Stimulated activated CD4-positive, alpha-beta T cell treated with anti-CD3 and anti-CD28 coated beads, Interleukin-12 subunit alpha, Interleukin-12 subunit beta, amount 100 ng/mL, for 48 hours (primary cell): Measurements from ENCODE around the gene ERAS.
"Not testable (repeated sequence)": the region's sequence is repeated elsewhere in the genome, so short reads cannot be mapped to it uniquely, and the experiment has no call there.

ENCODE experiments used
- DNase-seq, 3 donors: peaks; one replicate each; pipeline ENCODE4 v3.0.0-alpha.2; 2020; ENCODE audit warnings: low read depth in 2 of 3, low spot score in 1 of 3

Gene ERAS

DNA sequence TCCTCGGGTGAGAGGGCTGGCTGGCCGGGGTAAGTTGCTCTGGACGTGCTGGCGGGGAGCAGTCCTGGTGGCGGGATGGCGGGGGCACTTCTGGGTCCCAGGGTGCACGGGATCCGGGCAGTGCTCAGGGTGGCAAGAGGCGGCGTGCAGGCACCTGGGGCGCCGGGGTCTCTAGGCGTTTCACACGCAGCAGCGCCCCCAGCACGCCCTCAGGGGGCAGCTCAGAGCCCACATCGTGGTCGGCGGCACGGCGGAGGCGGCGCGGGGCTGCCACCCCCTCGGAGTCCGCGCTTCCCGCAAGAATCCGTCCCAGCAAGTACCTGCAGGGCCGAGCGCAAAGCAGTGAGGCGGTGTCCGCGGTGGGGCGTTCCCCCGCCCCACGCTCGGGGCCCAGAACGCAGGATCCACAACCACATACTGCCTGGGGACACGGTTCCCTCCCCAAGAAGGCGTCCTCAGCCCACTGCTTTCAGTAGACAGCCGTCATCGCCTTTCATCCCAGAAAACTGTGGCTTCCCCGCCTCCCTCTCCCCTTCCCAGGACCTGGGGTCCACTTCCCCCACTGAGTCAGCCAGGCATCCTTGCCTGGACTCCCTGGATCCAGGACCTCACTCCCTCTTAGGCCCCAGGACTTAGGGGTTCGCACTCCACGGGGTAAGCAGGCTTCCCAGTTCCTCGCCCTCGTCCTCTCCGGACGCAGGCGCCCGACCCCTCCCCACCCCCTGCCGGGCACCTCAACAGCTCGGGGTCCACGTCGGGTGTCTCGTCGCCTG, 5.0 kb downstream of the ERAS start:
- DNase-seq: no peak

DNA sequence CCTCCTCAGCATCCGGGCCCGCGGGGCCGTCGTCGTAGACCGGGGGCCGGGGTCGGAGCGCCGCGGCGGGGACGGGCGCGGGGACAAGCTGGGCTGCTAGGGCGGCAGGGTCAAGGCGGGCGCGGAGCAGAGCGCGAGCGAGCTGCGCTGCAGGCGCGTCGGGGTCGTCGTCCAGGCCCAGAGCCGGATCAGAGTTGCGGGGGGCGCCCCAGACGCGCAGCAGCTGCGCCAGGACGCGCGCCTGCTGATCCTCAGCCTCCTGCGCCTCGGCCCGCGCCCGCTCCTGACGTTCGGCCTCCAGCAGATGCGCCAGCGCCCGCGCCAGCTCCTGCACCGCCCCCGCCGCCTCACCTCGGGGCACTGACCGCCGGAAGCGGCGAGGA, 5.6 kb downstream of the ERAS start:
- no peak for DNase-seq

DNA sequence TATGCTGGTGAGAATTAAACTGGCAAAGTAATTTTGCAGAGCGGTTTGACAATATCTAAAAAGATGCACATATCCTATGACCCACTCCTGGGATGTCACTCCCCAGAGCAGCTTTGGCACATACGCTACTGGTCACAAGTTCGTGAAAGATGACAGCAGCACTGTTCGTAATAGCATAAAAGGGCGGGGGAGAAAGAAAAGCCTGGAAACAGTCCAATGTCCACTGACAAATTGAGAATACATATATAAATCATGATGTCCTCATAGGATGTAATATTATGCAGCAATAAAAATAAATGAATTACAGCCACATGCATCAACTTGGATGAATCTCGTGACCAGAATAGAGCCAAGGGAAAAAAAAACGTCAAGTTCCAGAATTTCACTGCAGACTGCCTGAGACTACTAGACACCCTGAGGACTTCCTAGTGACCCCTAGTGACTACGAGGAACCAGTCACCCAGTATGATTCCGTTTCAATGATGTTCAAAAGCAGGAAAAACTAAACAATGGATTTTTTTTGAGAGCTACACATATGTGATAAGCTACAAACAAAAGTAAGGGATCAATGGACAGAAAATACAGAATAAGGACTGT, 7.3 kb downstream of the ERAS start:
- no peak for DNase-seq

DNA sequence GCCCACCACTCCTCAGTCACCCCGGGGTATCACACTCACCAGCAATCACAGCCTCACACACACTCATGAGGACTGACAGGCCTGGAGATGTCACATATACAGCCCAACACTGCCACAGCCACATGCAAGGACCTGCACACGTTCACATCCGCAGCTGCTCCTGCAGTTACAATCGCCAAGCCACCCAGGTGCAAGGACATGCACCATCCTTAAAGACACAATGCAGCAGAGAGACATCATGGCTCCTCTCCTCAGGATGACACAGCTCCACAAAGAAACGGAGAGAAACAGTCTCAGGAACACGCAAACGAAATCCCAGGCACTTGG, 8.0 kb downstream of the ERAS start:
- DNase-seq: no peak

DNA sequence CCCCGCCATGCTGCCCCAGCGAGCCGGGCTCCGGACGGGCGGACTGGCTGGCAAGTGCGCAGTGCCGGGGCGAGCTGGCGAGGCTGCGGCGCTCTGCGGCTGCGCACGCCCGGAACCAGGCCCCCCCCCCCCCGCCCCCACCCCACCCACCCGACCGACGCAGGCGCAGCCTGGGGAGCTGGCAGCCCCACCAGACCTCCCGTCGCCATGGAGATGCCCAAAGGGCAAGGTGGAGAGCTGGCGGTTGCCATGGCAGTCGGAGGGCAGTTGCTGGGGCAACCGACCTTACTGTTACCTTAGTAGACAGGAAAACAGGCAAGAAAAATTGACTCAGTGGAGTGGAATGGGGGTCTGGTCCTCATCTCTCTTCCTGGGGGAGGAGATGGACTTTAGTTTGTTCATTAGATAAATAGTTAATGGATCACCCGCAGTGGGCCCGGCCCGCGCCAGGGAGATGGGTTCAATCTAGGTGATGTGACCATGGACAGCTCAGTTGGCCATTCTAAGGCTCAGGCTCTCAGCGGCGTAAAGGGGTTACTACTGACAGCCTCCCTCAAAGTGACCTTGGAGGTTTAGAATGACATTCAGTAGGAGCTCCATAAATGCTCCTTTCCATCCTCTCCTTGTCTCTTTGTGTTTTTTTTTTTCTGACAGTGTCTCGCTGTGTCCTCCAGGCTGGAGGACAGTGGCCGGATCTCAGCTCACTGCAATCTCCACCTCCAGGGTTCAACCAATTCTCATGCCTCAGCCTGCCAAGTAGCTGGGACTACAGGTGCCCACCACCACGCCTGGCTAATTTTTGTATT, 9.4 kb downstream of the ERAS start, which contains the start of gene PCSK1N:
Gene PCSK1N, minus strand, starts transcription at position 87 of the 806 bp plus-strand sequence. Its CDS starts 78 bp downstream, at position 9.
- no peak for DNase-seq

DNA sequence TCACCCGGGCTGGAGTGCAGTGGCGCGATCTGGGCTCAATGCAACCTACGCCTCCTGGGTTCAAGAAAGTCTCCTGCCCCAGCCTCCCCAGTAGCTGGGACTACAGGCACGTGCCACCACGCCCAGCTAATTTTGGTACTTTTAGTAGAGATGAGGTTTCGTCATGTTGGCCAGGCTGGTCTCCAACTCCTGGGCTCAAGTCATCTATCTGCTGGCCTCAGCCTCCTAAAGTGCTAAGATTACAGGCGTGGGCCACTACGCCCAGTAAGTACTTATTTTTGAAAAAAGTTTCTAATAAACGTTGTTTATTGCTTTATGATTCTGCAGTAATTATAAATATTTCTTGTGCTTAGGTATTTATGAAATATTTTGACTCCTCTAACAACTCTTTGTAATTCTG, 13.4 kb downstream of the ERAS start:
- DNase-seq: no peak

DNA sequence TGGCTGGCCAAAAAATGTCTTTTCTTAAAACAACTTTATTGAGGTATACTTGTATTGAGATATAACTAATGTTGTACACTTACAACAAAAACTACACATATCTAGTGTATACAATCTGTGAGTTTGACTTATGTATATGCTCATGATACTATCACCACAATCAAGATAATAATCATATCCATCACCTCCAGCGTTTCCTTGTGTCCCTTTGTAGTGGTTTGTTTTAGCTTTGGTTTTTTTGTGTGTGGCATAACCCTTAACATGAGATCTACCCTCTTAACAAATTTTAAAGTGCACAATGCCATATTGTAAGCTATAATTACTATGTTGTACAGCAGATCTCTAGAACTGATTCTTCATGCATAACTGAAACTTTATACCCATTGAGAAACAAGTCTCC, 22.5 kb downstream of the ERAS start:
- no peak for DNase-seq

DNA sequence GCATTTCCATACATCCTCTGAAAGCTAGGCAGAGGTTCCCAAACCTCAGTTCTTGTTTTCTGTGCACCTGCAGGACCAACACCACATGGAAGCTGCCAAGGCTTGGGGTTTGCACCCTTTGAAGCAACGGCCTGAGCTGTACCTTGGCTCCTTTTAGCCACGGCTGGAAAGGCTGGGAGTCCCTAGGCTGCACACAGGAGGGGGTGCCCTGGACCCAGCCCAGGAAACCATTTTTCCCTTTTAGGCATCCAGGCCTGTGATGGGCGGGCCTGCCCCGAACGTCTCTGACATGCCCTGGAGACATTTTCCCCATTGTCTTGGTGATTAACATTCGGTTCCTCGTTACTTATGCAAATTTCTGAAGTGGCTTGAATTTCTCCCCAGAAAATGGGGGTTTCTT, 26.5 kb downstream of the ERAS start:
- DNase-seq: no peak

DNA sequence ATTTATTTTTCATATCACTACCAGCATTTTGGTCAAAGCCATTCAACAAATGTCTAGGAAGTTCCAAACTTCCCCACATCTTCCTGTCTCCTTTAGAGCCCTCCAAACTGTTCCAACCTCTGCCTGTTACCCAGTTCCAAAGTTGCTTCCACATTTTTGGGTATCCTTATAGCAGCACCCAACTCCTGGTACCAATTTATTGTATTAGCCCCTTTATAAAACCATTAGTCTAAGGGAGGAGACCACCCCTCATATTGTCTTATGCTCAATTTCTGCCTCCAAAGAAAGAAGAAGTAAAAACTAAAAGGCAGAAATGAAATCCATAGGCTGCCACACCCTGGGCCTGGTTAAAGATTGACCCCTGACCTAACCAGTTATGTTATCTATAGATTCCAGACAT, 27.2 kb downstream of the ERAS start:
- not testable (repeated sequence) for DNase-seq

DNA sequence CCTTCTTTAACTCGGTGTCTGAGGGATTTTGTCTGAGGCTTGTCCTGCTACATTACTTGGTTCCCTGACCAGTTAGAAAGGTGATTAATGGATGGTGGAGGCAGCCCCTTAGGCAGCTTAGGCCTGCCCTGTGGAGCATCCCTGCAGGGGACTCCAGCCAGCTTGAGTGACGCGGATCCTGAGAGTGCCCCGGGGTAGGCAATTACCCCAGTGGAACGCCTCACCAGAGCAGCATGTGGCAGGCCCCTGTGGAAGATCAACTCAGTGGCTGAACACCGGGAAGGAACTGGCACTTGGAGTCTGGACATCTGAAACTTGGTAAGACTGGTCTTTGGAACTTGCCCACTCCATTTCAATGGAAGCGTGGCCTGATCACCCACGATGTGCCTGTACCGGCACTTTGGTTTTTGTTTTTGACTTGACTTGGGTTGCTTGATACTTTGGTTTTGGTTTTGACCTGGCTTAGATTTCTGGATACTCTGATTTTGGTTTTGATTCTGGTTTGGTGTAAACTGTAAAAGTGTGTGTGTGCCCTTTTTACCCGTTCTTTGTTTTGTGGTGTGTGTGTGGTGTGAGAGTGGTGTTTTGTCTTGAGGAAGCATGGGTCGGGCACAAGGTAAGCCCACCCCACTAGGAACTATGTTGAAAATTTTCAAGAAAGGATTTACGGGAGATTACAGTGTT, 27.9 kb downstream of the ERAS start:
- not testable (repeated sequence) for DNase-seq

DNA sequence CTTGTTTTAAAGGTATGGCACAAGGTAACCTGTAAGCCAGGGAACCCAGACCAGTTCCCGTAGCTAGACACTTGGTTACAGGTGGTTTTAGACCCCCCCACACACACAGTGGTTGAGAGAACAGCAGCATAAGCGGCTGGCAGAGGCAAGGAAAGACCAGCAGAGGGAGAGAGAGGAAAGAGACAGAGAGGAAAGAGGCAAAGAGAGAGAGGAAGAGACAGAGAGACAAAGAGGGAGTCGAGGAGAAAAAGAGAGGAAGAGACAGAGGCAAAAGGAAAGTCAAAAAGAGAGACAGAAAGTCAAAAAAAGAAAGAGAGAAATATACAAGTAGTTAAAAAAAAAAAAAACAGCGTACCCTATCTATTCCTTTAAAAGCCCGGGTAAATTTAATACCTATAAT, 28.6 kb downstream of the ERAS start:
- DNase-seq: no peak

DNA sequence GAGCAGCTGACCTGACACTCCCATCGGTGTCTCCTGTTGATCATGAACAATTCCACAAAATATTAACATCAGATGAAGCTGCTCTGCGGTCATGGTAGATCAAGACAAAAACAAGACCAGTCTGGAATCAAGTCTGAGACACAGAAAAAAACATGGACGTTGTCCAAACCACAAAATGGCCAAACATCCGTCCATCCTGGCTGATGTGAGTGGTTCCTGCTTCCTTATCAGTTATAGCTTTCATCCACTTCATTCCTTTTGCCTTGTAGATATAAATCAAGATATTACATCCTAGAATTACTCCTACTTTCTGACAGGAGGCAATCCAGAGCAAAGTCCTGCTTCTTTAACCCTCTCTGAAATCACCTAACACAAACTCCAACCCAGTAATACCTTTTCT, 37.9 kb downstream of the ERAS start:
- no peak for DNase-seq

DNA sequence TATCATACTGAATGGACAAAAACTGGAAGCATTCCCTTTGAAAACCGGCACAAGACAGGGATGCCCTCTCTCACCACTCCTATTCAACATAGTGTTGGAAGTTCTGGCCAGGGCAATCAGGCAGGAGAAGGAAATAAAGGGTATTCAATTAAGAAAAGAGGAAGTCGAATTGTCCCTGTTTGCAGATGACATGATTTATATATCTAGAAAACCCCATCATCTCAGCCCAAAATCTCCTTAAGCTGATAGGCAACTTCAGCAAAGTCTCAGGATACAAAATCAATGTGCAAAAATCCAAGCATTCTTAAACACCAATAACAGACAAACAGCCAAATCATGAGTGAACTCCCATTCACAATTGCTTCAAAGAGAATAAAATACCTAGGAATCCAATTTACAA, 45.7 kb downstream of the ERAS start:
- DNase-seq: not testable (repeated sequence)

DNA sequence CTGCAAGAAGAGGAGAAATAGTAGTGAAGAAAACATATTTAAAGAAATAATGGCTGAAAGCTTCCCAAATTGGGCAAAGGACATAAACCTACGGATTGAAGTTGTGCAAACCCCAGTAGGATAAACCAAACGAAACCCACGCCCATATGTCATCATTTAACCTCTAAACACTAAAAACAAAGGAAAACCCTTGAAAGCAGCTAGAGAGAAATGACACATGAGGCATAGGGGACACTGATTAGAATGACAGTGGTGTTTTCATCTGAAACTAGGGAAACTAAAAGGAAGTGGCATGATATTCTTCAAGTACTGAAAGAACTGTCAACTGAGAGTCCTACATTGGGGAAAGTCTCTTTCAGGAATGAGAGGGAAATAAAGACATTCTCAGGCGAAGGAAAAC, 50.6 kb downstream of the ERAS start:
- not testable (repeated sequence) for DNase-seq
